HCEC 1CT (cell line): ENCODE results near the gene DUSP15.

Source experiments
- DNase-seq: peaks from one replicate; pipeline ENCODE4 v3.0.0-alpha.2; 2017

The DUSP15 gene

DNA sequence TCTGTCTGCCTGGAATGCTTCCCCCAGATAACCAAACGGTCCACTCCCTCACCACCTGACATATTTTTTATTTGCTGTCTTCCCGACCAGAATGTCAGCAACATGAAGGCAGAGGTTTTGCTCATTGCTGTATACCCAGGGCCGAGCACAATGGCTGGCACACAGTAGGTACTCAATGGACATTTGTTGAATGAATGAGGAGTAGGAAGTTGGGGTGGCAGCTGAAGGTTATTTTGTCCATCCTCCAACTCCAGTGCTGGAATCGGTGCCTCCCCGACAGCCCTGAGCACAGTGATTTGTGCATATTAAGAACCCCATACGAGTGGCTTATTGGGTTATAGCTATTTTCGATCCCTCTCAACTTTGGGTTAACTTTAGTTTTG lies 10.3 kb downstream of the DUSP15 start:
- no peak for DNase-seq

DNA sequence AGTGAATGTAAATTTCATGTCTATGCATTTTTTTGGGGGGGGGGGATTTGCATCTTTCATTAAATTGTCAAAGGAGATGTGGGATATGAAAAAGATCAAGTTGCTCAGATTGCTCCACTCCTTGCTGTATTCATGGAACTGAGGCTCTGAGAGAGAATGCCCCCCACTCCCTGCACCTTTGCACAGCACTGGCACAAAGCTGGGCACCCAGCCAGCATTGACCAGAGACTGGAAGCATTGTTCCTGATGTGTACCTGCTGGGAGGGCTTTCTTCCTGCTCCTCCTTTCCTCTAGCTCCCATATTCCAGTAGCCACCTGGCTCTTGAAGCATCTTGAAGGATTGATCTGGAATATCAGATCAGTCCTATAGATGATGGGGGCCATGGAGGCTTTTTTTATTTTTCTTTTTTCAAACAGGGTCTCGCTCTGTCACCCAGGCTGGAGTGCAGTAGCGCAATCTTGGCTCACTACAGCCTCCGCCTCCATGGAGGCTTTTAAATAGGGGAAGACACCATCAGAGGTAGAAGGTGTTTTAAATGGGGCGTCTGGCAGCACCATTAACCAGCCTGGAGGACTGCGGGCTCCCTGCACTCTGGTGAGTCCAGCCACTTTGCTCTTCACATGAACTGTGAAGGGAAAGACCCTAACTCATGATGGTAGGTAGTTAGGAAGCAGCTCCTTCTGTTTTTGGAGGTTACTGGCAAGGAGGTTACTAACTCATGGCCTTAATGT lies 10.9 kb downstream of the DUSP15 start:
- DNase-seq: no peak

DNA sequence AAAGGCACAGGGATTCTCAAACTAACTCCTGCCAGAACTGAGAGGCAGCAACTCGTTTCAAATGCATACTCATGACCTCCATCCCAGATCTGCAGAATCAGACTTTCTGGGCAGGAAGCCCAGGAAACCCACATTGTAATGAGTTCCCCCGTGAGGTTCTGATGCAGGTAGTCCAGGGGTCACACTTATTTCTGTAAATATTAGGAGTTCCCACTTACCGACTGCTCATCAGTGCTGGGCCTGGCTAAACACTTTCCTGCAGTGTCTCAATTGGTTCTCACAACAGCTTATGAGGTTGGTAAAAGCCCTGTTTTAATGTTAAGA lies 11.6 kb downstream of the DUSP15 start:
- no peak for DNase-seq

DNA sequence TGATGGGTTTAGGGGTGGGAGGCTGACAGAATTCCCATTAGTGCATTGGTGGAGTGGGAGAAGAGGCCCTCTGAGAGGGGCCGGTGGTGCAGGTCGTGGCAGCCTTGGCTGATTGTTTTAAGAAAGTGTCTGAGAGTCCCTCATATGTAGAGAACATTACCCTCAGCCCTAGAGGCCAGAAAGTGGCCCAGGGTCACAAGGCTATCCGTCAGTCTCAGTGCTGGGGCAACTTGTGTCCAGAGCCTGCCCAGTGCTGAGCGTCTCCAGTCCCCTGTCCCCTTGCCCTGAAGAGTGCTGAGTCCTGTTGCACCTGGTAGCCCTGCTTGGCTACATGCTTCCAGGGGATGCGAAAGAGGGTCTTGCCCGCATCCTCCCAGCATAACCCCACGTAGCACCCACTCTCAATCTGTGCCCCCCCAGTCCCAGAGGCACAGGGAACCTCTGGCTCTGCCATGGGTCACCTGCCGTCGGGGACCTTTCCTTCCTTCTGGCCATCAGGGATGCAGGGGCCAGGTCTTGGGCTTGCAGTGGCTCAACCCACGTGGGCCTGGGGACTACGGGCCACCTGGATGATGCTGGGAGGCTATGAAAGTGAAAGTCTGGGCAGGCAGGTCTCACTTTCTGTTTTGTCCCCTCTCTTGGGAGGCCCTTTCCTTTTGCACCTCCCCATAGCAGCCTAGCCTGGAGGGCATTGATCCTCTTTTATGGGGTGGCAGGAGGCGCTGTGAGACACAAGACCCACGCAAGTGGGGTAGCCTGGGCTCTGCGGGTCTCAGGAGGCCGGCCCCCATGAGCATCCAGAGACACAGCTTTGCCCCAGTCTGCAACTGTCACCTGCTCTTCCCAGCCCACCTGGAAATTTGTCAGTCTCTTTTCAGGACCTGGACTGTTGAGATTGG lies 12.2 kb downstream of the DUSP15 start:
- no peak for DNase-seq

DNA sequence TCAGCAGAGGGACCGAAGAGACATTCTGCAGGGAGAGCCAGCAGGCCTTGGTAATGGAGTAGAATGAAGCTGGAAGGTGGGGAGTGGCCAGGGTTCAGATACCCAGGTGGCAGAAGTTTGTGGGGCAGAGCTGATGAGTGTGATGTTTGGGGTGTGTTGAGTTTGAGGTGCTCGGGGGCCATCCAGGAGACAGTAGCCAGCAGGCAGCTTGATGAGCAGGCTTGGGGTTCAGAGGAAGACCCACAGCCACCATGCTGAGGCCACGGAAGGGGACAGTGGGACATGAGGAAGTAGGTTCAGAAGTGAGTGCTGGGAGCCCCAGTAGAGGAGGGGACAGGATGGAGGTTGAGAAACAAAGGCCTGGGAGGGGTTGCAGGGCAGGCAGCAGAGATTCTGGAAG lies 13.8 kb downstream of the DUSP15 start:
- no peak for DNase-seq

DNA sequence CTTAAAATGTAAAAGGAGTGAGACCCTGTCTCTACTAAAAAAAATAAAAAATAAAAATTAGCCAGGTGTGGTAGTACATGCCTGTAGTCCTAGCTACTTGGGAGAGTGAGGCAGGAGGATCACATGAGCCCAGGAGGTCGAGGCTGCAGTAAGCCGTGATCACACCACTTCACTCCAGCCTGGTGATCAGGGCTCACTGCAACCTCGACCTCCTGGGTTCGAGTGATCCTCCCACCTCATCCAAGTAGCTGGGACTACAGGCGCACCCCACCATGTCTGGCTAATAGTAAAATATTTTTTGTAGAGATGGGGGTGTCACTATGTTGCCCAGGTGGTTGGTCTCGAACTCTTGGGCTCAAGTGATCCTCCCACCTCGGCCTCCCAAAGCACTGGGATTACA lies 16.8 kb downstream of the DUSP15 start:
- no peak for DNase-seq

DNA sequence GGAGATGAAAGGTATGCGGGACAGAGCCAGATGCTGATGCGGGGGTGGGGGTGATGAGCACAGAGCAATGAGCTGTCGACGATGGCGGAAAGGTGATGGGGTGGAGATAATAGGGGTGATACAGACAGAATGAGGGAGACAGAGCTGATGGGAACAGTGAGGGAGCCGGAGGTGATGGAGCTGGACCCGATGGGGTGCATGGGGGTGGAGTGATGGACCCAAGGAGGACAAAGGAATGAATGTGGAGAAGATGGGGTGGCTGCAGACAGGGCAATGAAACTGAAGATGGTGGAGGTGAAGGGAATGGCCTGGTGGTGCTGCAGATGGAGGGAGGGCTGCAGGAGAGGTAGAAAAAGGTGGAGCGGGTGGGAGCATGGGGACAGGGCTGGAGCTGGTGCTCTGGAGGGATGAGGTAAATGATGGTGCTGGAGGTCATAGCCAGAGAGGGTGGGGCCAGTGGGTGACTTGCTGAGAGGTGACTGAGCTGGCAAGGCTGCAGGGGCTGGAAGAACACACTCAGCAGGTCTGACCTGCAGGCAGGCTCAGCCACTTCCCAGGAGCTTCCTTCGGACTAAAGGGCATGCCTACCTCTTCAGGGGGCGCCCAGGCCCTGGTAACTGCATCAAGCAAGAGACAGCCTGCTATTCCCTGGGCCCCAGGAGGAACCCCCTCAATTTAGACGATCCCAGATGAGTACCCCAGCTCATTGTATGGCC lies 18.9 kb downstream of the DUSP15 start:
- no peak for DNase-seq

DNA sequence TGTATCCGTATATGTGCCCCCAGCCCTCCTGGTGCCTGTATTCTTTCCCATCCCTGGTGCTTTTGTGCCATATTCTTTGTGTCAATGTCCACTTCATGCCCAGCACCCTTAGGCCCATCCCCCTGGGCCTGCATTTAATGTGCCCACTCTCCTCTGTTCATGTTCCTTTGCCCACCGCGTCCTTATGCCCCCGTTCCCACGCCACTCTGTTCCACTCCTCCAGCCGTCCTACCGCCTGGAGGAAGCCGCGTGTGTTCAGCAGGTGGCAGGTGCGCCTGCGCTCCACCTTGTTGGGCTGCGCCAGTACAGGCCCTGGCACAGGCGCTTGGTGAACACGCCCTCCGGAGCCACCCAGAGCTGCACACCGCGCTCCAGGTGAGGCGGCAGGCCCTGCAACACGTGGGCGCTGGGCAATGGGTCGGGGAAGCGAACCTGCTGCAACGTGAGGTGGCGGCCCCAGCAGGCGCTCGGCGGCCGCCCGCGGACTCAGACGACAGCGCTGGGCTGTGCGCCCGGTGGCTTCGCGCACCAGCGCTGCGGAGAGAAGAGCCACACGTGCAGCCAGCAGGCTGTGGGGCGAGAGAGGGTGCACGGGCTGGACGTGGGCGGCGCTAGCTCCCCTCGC lies 20.9 kb downstream of the DUSP15 start:
- no peak for DNase-seq

DNA sequence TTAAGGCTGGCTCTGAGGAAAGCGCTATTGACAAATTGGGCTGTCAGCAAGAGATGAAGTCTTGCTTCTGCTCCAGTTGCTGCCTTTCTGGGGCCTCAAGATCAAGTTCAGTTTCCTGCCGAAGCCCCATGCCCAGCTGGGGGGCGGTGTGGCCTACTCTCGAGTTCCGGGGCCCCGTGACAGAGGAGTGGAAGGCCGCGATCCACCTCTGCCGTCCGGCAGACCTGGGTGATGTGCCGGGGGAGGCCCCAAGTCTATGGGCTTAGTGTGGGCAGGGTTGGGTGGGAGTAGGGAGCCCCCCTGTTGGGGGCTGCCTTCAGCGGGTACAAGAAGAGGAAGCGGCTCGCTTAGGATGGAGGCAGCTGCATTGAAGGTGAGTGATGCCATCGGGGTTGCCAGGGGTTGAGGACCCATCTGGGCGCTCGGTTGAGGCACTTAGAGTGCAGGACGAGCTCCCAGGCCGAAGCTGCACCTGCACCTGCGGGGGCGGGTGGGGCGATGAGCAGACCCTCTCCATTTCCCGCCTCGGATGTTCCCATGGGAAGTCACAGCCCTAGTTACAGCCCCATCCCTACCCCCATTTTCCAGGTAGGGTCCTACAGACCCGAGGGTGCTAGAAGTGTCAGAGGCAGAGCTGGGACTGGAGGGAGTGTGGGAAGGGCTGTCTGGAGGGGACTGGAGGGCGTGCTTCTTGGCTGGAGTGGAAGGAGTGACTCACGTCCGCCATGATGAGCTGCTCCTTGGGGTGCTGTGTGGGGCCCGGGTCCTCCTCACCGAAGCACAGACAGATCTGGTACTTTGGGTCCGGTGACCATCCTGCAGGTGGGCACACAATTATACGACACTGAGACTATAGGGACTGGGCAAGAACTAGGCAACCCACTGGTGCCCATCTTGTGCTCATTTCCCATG lies 22.0 kb downstream of the DUSP15 start:
- DNase-seq: no peak

DNA sequence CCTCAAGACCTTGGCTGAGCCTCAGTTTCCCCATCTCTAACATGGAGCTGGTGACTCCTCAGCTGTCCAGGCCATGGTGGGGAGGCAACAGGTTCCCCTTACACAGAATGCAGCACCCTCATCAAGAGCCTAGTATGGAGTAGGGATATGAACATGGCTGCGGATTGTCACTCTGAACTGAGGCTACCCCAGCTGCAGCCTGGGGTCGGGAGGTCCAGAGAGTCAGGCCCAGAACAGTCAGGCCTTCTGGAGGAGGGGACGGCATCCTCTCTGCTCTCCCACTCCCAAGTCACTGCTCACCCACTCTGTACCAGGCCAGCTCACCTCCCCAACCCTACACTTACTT lies 23.6 kb downstream of the DUSP15 start:
- DNase-seq: no peak

DNA sequence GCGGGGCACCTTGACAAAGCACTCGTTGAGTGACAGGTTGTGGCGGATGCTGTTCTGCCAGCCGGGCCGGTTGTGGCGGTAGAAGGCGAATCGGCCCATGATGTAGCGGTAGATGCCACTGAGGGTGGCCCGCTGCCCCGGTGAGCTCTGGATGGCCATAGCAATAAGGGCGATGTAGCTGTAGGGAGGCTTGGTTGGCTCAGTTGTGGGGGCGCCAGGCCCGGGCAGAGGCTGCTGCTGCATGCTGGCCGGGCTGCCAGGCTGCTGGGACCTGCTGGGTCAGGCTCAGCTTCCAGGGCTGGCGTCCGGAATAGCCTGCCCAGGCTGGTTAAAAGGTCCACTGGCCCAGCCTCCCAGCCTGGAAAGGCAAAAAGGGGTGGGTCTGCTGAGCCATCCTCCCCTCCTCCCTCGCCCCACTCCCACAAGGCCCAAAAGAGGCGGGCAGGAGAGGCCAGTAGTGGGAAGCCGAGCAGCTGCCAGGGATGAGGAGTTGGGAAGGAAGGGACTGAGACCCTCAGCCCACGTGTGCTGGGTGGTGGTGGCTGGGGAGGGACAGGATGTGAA lies 24.9 kb downstream of the DUSP15 start, which contains the start of gene FOXS1:
TSS of gene FOXS1 (minus strand) at position 305 of the 564 bp plus-strand sequence. CDS start at position 243, 62 bp downstream.
- DNase-seq: no peak

DNA sequence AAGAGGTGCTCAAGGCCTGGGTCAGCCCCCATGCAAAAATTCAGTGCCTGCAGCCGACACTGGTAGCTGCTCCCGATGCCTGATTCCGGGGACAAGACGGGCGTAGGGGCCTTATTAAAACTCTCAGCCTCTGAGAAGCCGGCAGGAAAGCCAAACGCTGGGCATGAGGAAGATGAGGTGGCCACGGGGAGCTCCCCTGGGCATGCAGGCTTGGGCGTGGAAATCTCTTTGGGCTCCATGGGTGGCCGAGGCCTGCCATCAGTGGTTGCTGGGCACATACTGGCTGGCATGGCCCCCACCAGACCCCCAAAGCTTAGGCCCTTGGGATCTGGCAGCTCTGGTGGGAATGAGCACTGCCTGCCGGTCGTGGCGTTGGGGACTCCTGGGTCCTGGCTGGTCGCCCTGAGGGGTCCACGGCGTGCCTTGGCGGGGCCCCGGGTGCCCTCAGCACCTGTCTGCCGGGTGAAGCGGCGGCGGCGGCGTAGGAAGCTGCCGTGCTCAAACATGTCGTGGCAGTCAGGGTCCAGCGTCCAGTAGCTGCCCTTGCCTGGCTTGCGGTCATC lies 25.5 kb downstream of the DUSP15 start:
- no peak for DNase-seq

DNA sequence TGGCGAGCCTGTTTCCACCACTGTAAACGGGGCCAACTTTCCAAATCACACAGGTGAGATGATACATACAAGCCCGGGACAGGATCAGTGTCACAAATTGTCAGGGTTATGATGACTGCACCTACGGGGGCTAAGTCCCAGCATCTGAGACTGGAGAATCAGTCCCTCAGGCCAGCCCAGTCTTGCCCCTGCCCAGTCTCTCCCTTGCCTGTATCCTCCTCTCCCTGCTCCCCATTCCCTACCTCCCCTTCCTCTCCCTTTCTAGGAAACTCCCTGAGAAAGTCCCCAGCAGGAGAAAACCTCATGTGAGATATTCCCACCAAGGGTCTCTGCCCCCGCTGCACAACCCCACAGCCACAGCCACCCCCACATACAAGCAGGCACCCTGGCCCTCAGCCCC lies 26.4 kb downstream of the DUSP15 start:
- no peak for DNase-seq

DNA sequence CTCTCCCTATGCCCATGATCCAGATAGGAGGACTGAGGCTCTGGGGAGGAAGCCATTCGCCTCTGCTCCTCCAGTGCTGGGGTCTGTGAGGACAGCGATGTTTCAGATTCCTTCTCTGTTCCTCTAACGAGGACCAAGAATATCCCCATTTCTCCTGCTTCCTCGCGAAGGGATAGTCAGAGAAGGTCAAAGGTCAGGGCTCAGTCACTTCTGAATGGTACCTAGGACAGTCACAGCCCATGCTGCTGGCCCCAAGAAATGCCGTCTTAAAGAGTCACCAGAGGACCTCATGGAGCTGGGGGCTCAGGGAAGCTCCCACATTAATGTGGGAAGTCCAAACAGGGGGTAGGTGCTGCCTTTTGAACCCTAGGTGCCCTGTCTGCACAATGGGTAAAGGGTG lies 27.0 kb downstream of the DUSP15 start:
- no peak for DNase-seq

DNA sequence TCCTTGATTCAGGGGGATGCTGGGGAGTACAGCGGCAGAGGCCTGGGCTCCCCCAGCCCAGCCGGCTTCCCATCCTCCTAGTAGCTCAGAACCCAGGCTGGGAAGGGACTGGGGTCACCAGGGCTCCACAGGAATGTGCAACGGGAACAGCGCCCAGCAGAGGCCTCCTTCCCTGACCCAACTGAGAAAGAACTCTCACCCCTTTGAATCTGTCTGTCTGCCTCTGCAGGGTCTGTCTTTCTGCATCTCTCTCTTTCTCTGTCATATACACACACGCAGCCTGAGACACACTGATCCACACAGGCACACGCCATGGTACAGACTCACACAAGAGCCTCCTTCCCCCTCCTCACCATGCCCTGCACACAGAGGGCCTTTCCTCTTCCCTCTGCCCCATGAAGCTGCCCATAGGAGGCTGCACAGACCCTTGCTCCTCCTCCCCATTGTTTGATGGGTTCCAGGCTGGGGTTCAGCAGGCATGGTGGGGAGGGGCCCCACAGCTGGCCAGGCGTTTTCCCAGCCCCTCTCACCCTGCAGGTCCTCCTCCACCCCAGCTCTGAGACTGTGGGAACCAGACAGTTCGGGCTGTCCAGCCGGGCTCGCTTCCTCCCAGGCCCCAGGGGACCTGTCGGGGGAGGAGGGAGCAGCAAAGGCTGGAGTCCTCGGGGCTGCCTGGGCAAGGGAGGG lies 27.7 kb downstream of the DUSP15 start:
- DNase-seq: peak; percentile 66

DNA sequence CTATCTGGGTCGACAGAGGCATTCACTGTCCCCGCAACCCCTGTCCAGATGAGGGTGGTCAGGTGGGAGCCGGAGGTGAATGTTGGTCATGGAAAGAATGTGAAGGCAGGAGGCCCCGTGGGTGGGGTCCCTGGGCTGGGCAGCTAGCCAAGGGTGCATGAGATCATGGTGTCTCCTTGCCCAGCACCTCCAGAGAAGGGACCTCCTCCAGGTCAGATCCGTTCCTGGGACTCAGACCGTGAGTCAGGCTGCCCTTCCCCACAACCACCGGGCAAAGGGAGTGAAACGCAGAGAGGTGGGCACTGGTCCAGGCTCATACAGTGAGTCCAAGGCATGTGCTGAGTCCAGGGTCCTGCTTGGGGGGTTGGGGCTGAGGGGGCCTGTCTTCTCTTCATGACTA lies 28.4 kb downstream of the DUSP15 start:
- no peak for DNase-seq

DNA sequence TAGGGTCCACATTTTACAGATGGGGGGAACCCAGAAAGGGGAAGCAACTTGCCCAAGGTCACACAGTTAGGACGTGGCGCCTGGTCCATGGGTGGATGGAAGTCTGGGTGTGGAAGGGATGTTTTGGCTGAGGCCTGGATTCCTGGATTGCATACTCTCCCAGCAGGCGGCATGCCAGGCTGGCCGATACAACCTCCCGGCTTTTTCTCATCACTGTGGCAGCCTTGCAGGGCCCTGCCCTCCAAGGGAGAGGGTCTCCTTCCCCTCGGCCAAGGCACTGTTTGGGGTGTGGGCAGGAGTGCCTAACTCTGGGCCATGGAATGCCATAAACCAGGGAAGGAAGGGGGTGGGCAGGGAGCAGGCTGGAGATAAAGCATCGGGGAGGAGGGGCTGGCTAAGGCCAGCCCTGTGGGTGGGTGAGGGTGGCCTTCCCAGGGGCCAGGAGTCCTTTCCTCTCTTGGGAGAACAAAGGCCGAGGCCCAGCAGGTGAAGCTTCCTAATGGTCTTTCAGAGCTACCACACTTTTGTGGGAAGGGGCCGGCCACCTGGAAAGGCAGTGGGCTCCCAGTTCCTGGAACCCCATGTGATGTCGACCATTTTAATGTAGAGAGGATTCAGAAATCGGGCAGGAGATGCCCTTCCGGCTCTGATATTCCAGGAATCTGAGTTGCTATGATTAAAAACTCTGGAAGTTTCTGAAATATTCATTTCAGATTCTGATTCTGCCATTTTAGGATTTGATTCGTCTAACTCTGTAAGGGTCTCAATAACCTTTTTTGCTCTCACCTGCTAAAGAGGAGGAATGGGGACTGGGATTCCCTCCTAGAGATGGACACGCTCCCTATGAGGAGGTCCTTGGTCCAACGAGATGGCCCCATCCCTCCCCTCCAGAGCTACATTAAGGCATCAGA lies 29.2 kb downstream of the DUSP15 start:
- no peak for DNase-seq

DNA sequence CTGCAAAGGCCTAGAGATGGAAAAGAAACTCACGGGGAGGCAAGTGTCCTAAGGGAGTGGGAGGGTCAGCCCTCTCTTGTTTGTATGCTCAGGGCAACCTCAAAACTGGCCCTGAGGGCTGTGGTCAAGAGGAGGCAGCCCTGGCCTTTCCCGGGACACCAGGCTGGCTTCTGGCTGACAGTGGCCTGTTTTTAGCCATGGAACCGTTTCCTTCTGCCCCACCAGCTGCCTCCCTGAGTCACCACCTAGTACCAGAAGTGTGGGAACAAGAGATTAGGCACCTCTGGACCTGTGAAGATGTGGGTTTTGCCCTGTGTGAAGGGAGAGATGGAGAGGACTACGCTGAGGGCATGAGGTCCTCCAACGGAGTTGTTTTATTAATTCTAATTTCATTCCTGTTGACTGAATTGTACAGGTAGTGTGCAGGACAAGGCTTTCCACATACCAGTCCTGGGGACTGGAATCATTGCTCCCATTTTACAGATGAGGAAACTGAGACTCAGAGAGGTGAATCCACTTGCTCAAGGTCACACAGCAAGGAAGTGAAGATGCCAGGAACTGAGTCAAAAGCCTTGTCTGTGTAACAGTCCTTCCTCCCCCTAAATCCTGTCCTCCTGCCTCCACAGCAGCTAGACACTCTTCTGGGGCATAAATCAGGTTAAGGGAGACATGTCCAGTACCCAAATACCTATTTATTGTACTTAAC lies 30.4 kb downstream of the DUSP15 start:
- no peak for DNase-seq

DNA sequence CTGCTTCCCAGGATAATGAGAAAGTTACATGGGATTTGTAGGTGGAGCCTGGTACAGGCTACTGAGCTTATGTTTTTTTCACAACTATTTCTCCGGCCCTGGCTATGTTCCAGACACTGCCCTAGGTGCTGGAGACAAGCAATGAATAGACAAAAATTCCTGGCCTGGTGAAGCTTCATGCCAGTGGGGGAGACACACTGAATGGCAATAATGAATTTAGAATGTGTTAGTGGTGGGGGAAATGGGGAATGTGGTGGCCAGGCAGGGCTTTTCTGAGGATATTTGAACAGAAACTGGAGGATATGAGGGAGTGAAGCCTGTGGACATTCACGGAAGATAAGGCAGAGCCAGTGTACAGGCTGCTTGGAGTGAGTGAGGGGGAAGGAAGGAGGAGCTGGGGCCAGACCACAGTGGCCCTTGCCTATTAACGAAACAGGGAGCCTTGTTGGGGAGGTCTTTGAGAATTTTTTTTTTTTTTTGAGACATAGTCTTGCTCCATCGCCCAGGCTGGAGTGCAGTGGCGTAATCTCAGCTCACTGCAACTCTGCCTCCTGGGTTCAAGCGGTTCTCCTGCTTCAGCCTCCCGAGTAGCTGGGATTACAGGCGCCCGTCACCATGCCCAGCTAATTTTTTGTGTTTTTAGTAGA lies 31.6 kb downstream of the DUSP15 start:
- no peak for DNase-seq
